Mesothelial cell of epicardium (in vitro differentiated cells): ENCODE results near the gene GSTA4. TPM values are rescaled to one million over a fixed set of nuclear protein-coding genes. Genes with fewer than 3 reads are reported as not detected.
"Not testable (repeated sequence)": the region's sequence is repeated elsewhere in the genome, so short reads cannot be mapped to it uniquely, and the experiment has no call there.

Experiments used
- DNase-seq, 2 experiments: peaks; one replicate each; pipeline ENCODE4 v3.0.0; 2021; ENCODE audit warnings: low spot score in 2 of 2; ENCODE audit not compliant: unreplicated experiment in 2 of 2
- H3K27ac Mint-ChIP-seq: 2 replicates; pipeline ENCODE4 v1.8.0; 2021; ENCODE audit warnings: mixed read lengths
- H3K27me3 Mint-ChIP-seq: 2 replicates; pipeline ENCODE4 v1.8.0; 2021; ENCODE audit warnings: low read depth, mixed read lengths
- H3K36me3 Mint-ChIP-seq: 2 replicates; pipeline ENCODE4 v1.8.0; 2021; ENCODE audit warnings: mixed read lengths
- H3K4me1 Mint-ChIP-seq: 2 replicates; pipeline ENCODE4 v1.8.0; 2021; ENCODE audit warnings: mixed read lengths
- H3K4me3 Mint-ChIP-seq: 2 replicates; pipeline ENCODE4 v1.8.0; 2021; ENCODE audit warnings: mild to moderate bottlenecking, moderate library complexity, mixed read lengths
- H3K9me3 Mint-ChIP-seq: 2 replicates; pipeline ENCODE4 v1.8.0; 2021; ENCODE audit warnings: mixed read lengths
- CTCF ChIP-seq: fragments of 200-600 bp; sonication (generic); IDR thresholded peaks from one replicate; pipeline ENCODE4 v1.5.0; 2021; ENCODE audit warnings: antibody characterized with exemption; ENCODE audit not compliant: unreplicated experiment
- total RNA-seq: library from RNA; stranded (reverse); gene quantifications from 3 replicates; pipeline ENCODE4 v1.2.1, GENCODE V29; 2021

GSTA4 gene
- total RNA-seq, 1 donor from 2014 or later: 66.2 TPM

GRCh38 chr6:52962701-52963100, 32.4 kb downstream of the GSTA4 start:
- H3K4me1 Mint-ChIP-seq: peaks cover 3% of the 10 kb centered on the region
- DNase-seq: no peak
- no peak for TF ChIP-seq CTCF
- H3K27me3 Mint-ChIP-seq: peaks cover 2% of the 10 kb centered on the region
- H3K9me3 Mint-ChIP-seq: no peaks in the 10 kb centered on the region
- no peak overlapping the region for H3K4me3 Mint-ChIP-seq
- H3K36me3 Mint-ChIP-seq: no peaks in the 10 kb centered on the region
- no peak overlapping the region for H3K27ac Mint-ChIP-seq

DNA sequence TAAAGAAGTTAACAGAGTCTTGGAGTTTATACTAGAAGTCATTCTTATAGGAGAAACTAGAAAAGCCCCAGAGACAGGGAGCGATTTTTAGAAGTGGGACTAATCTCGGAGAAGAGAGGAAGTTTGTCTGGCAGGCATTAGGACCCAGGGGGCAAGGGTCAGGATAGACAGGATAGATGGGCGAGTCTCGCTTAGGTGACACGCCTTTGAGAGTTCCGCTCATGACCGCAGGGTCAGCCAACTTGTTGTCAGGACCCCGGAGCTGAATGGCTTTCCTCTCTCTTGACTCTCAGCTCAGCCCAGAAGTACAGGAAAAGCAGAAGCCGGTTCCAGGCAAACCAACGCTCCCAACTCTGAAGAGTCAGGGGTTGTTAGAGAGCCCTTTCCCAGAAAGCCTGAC, 34.1 kb downstream of the GSTA4 start:
- not testable (repeated sequence) for H3K27ac Mint-ChIP-seq, H3K36me3 Mint-ChIP-seq, DNase-seq, H3K4me1 Mint-ChIP-seq, H3K27me3 Mint-ChIP-seq, H3K9me3 Mint-ChIP-seq
- peak overlapping the region; percentile 53 for H3K4me3 Mint-ChIP-seq

DNA sequence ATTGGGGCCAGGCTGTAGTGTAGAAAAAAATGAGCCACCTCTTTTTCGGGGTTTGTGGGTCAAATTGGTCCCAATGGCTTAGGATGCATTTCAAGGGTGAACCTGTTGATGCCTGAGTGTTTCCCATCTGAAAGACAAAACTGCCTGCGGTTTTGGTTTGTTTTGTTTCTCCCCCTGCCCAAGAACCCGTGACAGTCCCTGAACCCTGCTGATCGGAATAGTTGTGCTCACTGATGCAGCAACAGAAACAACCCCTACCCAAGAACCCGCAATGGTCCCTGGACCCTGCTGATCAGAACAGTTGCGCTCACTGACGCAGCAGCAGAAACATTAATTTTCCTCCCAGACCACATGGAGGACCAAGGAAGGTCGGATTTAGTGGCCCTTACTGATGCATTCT, 34.9 kb downstream of the GSTA4 start:
- H3K27ac Mint-ChIP-seq, H3K4me1 Mint-ChIP-seq, DNase-seq, H3K4me3 Mint-ChIP-seq, H3K36me3 Mint-ChIP-seq, H3K9me3 Mint-ChIP-seq, H3K27me3 Mint-ChIP-seq: not testable (repeated sequence)

- no peak for DNase-seq
- Mint-ChIP-seq H3K27me3 (peaks cover 2% of the 10 kb centered on the region), H3K4me3 (no peak overlapping the region), H3K27ac (no peak overlapping the region), H3K4me1 (peaks cover 3% of the 10 kb centered on the region), H3K36me3 (no peaks in the 10 kb centered on the region), H3K9me3 (no peaks in the 10 kb centered on the region)
- TF ChIP-seq CTCF: no peak
Observed at GRCh38 chr6:52958546-52959255, 36.4 kb downstream of the GSTA4 start.

GRCh38 chr6:52955871-52956270, 39.2 kb downstream of the GSTA4 start:
- Mint-ChIP-seq H3K27me3 (no peaks in the 10 kb centered on the region), H3K4me1 (peaks cover under 1% of the 10 kb centered on the region)
- TF ChIP-seq CTCF: no peak

GRCh38 chr6:52953911-52954839, 40.9 kb downstream of the GSTA4 start:
- no peaks in the 10 kb centered on the region for H3K36me3 Mint-ChIP-seq
- H3K27me3 Mint-ChIP-seq: no peaks in the 10 kb centered on the region
- H3K27ac Mint-ChIP-seq: no peak overlapping the region
- H3K9me3 Mint-ChIP-seq: no peaks in the 10 kb centered on the region
- no peaks in the 10 kb centered on the region for H3K4me1 Mint-ChIP-seq
- DNase-seq: no peak
- TF ChIP-seq CTCF: no peak
- H3K4me3 Mint-ChIP-seq: no peak overlapping the region

More at GRCh38 chr6:52955871-52956270, 39.2 kb downstream of the GSTA4 start:
- no peak overlapping the region for H3K4me3 Mint-ChIP-seq
- no peaks in the 10 kb centered on the region for H3K9me3 Mint-ChIP-seq
- no peak overlapping the region for H3K27ac Mint-ChIP-seq
- no peak for DNase-seq
- H3K36me3 Mint-ChIP-seq: no peaks in the 10 kb centered on the region
